Activated T-cell treated with anti-CD3 and anti-CD28 coated beads for 4 hours (primary cell): ENCODE measurements around the gene DNASE1L3.
"Not testable (repeated sequence)": the region's sequence is repeated elsewhere in the genome, so short reads cannot be mapped to it uniquely, and the experiment has no call there.

Experiments used
- DNase-seq: peaks from one replicate; pipeline ENCODE4 v3.0.0-alpha.2; 2020

Gene DNASE1L3

GRCh38 chr3:58210761-58211460 is at the start of gene DNASE1L3:
DNASE1L3 (minus strand) TSS chr3:58210972; CDS start chr3:58210906, 66 bp downstream.
- DNase-seq = no peak

- no peak for DNase-seq
Observed at GRCh38 chr3:58260261-58260731, 49.5 kb upstream of the DNASE1L3 start.

GRCh38 chr3:58258392-58259055 is 47.8 kb upstream of the DNASE1L3 start:
- DNase-seq = no peak

- no peak for DNase-seq
Observed at GRCh38 chr3:58256511-58256910, 45.7 kb upstream of the DNASE1L3 start.

- DNase-seq = no peak
Observed at GRCh38 chr3:58256061-58256460, 45.3 kb upstream of the DNASE1L3 start.

- DNase-seq = no peak
Observed at GRCh38 chr3:58254144-58254543, 43.4 kb upstream of the DNASE1L3 start.

- DNase-seq = no peak
Observed at GRCh38 chr3:58251631-58252035, 40.9 kb upstream of the DNASE1L3 start.

- no peak for DNase-seq
Observed at GRCh38 chr3:58250093-58250707, 39.4 kb upstream of the DNASE1L3 start.

- no peak for DNase-seq
Observed at GRCh38 chr3:58249358-58250092, 38.8 kb upstream of the DNASE1L3 start.

GRCh38 chr3:58246148-58247047 is 35.6 kb upstream of the DNASE1L3 start:
- no peak for DNase-seq

GRCh38 chr3:58243976-58244585 is 33.3 kb upstream of the DNASE1L3 start:
- DNase-seq = no peak

GRCh38 chr3:58242860-58243259 is 32.1 kb upstream of the DNASE1L3 start:
- not testable (repeated sequence) for DNase-seq

- DNase-seq = no peak
Observed at GRCh38 chr3:58242340-58242739, 31.6 kb upstream of the DNASE1L3 start.

- no peak for DNase-seq
Observed at GRCh38 chr3:58241306-58242044, 30.7 kb upstream of the DNASE1L3 start.

- no peak for DNase-seq
Observed at GRCh38 chr3:58238830-58239229, 28.1 kb upstream of the DNASE1L3 start.

GRCh38 chr3:58237941-58238681 is 27.3 kb upstream of the DNASE1L3 start:
- peak; percentile 43 for DNase-seq

GRCh38 chr3:58237238-58237940 is 26.6 kb upstream of the DNASE1L3 start, which contains the start of gene ABHD6:
ABHD6 (plus strand) TSS chr3:58237792; CDS start chr3:58256587, 18,795 bp downstream.
- peak; percentile 78 for DNase-seq

- no peak for DNase-seq
Observed at GRCh38 chr3:58236527-58237237, 25.9 kb upstream of the DNASE1L3 start.

- DNase-seq = no peak
Observed at GRCh38 chr3:58235970-58236369, 25.2 kb upstream of the DNASE1L3 start.
